Tibial artery (tissue), 4 donors: ENCODE data around the gene BFSP2.

Source experiments
- DNase-seq, 2 donors: peaks; one replicate each; pipeline ENCODE4 v3.0.0-alpha.2; 2019
- H3K27ac ChIP-seq, 2 donors: fragments of 200-600 bp; sonication (generic) in 1 of 2; 1 replicate in 1 of 2; 2 replicates in 1 of 2; pipeline ENCODE4 v1.5.1; 2018 to 2019; ENCODE audit warnings: mild to moderate bottlenecking in 1 of 2
- H3K27me3 ChIP-seq, 2 donors: fragments of 200-600 bp; sonication (generic) in 1 of 2; one replicate each; pipeline versions ENCODE4 v1.5.1 to v1.6.0; 2016 to 2019
- H3K36me3 ChIP-seq, 3 donors: fragments of 200-600 bp; sonication (generic) in 2 of 3; one replicate each; pipeline ENCODE4 v1.5.1; 2016 to 2019; ENCODE audit warnings: mild to moderate bottlenecking in 2 of 3
- H3K4me1 ChIP-seq, 4 donors: fragments of 200-600 bp; sonication (generic) in 2 of 4; 1 replicate in 3 of 4; 2 replicates in 1 of 4; pipeline ENCODE4 v1.5.1; 2016 to 2019
- H3K4me3 ChIP-seq, 2 donors: fragments of 200-600 bp; sonication (generic) in 1 of 2; 1 replicate in 1 of 2; 2 replicates in 1 of 2; pipeline ENCODE4 v1.5.1; 2018 to 2019; ENCODE audit warnings: mild to moderate bottlenecking in 2 of 2
- H3K9me3 ChIP-seq, 3 donors: fragments of 200-600 bp; sonication (generic) in 1 of 3; one replicate each; pipeline ENCODE4 v1.5.1; 2016 to 2019
- CTCF ChIP-seq, 2 experiments: fragments of 200-600 bp in 1 of 2; fragments of 450-650 bp in 1 of 2; IDR thresholded peaks; one replicate each; pipeline ENCODE4 v1.5.1; 2017 to 2019; ENCODE audit warnings: antibody characterized with exemption in 2 of 2, mild to moderate bottlenecking in 1 of 2, moderate library complexity in 1 of 2
- intact Hi-C: fragments of 100-400 bp; cut with DNase I; formaldehyde crosslinking; loops from one replicate; pipeline ENCODE4 v1.15.0; 2023; ENCODE audit warnings: low total_unique reads

Gene BFSP2

GRCh38 chr3:133461291-133461690, 61.4 kb downstream of the BFSP2 start:
- no peak for DNase-seq
- no peaks in the 10 kb centered on the region for H3K9me3 ChIP-seq
- H3K4me1 ChIP-seq: peaks cover 0 to 20% (median 18%) of the 10 kb centered on the region in 4 donors
- H3K4me3 ChIP-seq: no peak overlapping the region
- no peak for TF ChIP-seq CTCF (IDR thresholded peaks at IDR 0.05)
- no peaks in the 10 kb centered on the region for H3K27me3 ChIP-seq
- H3K27ac ChIP-seq: no peak overlapping the region
- intact Hi-C loops: no loop called here
- no peaks in the 10 kb centered on the region for H3K36me3 ChIP-seq

- intact Hi-C loops: no loop called here
- Histone ChIP-seq H3K4me1 (peaks cover 0 to 28% (median 20%) of the 10 kb centered on the region in 4 donors), H3K36me3 (no peaks in the 10 kb centered on the region), H3K4me3 (no peak overlapping the region), H3K27ac (no peak overlapping the region), H3K9me3 (no peaks in the 10 kb centered on the region), H3K27me3 (no peaks in the 10 kb centered on the region)
- no peak for DNase-seq
- no peak for TF ChIP-seq CTCF (IDR thresholded peaks at IDR 0.05)
Measured at GRCh38 chr3:133463347-133463860, 63.5 kb downstream of the BFSP2 start.

- no peaks in the 10 kb centered on the region for H3K27me3 ChIP-seq
- no peak for DNase-seq
- H3K27ac ChIP-seq: no peak overlapping the region
- intact Hi-C loops: no loop called here
- H3K4me1 ChIP-seq: peaks cover 0 to 33% (median 24%) of the 10 kb centered on the region in 4 donors
- no peaks in the 10 kb centered on the region for H3K9me3 ChIP-seq
- no peak overlapping the region for H3K4me3 ChIP-seq
- no peak for TF ChIP-seq CTCF (IDR thresholded peaks at IDR 0.05)
- H3K36me3 ChIP-seq: no peaks in the 10 kb centered on the region
Measured at GRCh38 chr3:133464573-133464972, 64.7 kb downstream of the BFSP2 start.

GRCh38 chr3:133466531-133467386, 66.9 kb downstream of the BFSP2 start:
- Histone ChIP-seq H3K9me3 (no peaks in the 10 kb centered on the region), H3K27ac (no peak overlapping the region), H3K4me3 (no peak overlapping the region), H3K27me3 (no peaks in the 10 kb centered on the region), H3K36me3 (no peaks in the 10 kb centered on the region), H3K4me1 (peaks cover 0 to 26% (median 13%) of the 10 kb centered on the region in 4 donors)
- DNase-seq: no peak
- TF ChIP-seq CTCF (IDR thresholded peaks at IDR 0.05): no peak
- intact Hi-C loops: no loop called here

- Histone ChIP-seq H3K27ac (no peak overlapping the region), H3K36me3 (no peaks in the 10 kb centered on the region), H3K27me3 (no peaks in the 10 kb centered on the region), H3K9me3 (no peaks in the 10 kb centered on the region), H3K4me1 (peaks cover 0 to 26% (median 13%) of the 10 kb centered on the region in 4 donors), H3K4me3 (no peak overlapping the region)
- DNase-seq: no peak
- intact Hi-C loops: no loop called here
- no peak for TF ChIP-seq CTCF (IDR thresholded peaks at IDR 0.05)
Measured at GRCh38 chr3:133467780-133468179, 67.9 kb downstream of the BFSP2 start.
